ENCODE results near the gene THEMIS.
"Not testable (repeated sequence)": the region's sequence is repeated elsewhere in the genome, so short reads cannot be mapped to it uniquely, and the experiment has no call there.

Gene THEMIS

DNA sequence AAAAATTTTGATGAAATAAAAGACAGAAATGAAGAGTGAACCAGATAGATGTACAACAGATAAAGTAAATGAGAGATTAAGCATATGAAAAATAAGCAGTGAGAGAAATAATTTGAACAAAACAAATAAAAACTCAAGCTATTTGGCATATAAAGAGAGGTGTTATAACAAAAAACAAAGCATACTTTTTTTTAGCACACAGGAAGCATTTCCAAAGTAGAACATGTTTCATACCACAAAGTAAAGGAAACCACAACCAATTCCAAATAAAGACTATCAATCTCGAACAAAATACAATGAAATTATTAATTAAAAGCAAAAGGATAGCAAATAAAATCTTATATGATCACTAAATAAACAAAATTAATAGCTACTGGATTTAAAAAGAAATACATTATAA lies 6.8 kb downstream of the THEMIS start:
- no peaks in the 10 kb centered on the region for H3K27me3 Mint-ChIP-seq
- H3K9me3 Mint-ChIP-seq, result no peaks in the 10 kb centered on the region
- ATAC-seq (ENCODE audit: low read depth), result no peak
- no peaks in the 10 kb centered on the region for H3K4me1 Mint-ChIP-seq
- no peaks in the 10 kb centered on the region for H3K36me3 Mint-ChIP-seq
- no peak overlapping the region for H3K27ac Mint-ChIP-seq
- no peak overlapping the region for H3K4me3 Mint-ChIP-seq
- DNase-seq (ENCODE audit: low spot score in 2 of 2), result no peak

DNA sequence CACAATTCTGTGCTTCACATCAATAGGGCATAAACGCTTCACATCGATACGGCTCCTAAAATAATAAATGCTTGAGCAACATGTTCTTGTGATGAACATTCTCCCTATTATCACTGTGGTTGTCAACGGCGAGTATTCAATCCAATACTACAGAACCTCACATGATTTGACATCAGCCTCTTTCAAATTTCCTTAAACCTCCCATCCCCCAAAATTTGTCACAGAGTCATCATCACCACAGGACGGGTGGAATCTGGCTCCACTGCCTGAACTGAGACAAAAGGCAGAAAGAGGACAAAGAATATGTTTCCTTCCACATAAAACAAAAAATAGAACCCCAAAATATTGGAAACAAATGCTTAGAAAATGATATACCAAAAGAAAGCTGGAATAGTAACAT lies 7.3 kb downstream of the THEMIS start:
- no peaks in the 10 kb centered on the region for H3K9me3 Mint-ChIP-seq
- no peaks in the 10 kb centered on the region for H3K36me3 Mint-ChIP-seq
- no peaks in the 10 kb centered on the region for H3K27me3 Mint-ChIP-seq
- no peak for ATAC-seq (ENCODE audit: low read depth)
- no peak overlapping the region for H3K4me3 Mint-ChIP-seq
- DNase-seq (ENCODE audit: low spot score in 2 of 2), result no peak
- no peak overlapping the region for H3K27ac Mint-ChIP-seq
- H3K4me1 Mint-ChIP-seq, result no peaks in the 10 kb centered on the region

DNA sequence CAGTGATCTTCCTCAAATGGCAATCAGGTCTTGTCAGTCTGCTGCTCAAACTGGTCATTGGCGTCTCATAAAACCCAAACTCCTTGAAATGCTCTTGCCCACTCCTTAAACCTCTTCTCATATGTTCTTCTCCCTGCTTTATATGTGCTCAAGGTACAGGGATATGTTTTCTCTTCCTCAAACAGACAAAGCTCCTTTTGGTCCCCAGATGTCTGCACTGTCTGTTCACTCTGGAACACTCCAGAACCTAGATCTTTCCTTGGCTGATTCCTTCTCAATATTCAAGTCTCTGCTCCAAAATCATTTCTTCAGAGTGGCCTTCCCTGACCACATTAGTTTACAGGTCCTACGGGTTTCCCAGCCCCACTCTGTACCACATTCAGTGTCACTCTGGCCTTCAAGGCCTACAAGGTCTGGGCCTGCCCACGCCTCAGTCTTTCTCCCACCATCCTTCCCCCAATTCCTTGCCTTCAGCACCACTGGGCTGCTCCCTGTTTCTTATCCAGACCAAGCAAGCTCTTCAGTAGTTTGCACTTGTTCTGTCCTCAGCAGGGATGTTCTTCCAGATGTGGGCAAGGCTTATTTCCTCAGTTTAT lies 9.0 kb downstream of the THEMIS start:
- peaks cover 1% of the 10 kb centered on the region for H3K9me3 Mint-ChIP-seq
- H3K4me3 Mint-ChIP-seq, result no peak overlapping the region
- H3K36me3 Mint-ChIP-seq, result no peaks in the 10 kb centered on the region
- ATAC-seq (ENCODE audit: low read depth), result no peak
- H3K27me3 Mint-ChIP-seq, result no peaks in the 10 kb centered on the region
- H3K4me1 Mint-ChIP-seq, result no peaks in the 10 kb centered on the region
- DNase-seq (ENCODE audit: low spot score in 2 of 2), result no peak
- H3K27ac Mint-ChIP-seq, result no peak overlapping the region

DNA sequence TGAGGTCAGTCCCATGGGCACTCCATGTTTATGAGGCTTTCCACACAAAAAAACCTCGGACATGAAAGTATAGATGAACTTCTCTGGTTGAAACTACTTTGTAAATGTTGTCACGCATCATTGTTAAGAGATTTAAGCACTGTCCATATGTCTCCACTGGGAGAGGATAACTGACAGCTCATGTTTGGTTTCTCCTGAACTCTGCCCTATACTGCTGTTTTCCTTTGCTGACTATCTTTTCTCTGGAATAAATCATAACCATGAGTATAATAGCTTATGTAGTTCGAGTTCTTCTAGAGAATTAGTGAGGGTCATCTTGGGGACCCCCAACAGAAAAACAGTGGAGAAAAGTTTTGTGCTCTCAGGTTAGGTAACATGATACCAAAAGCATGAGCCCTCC lies 14.3 kb downstream of the THEMIS start:
- no peak for DNase-seq (ENCODE audit: low spot score in 2 of 2)
- Mint-ChIP-seq H3K4me1 (no peaks in the 10 kb centered on the region), H3K27me3 (no peaks in the 10 kb centered on the region), H3K9me3 (peaks cover 1% of the 10 kb centered on the region), H3K36me3 (no peaks in the 10 kb centered on the region), H3K4me3 (no peak overlapping the region), H3K27ac (no peak overlapping the region)
- no peak for ATAC-seq (ENCODE audit: low read depth)

DNA sequence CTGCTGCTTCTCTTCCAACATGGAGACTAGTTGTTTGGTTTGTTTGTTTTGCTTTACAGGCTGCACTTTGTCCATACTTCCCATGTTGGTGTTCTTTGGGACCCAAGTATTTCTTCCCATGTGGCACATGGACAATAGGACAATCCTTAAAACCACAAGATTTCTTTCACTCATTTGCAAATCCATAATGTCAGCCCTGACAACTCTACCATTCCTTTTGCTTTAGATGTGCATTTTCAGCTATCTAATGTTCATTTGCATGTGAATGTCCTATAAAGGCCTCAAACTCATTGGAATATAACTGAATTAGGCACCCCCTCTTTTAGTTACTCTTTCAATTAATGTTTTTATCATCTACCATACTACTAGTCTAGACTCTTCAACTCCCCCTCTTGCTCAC lies 16.7 kb downstream of the THEMIS start:
- Mint-ChIP-seq H3K9me3 (peaks cover 1% of the 10 kb centered on the region), H3K27ac (no peak overlapping the region), H3K4me1 (no peaks in the 10 kb centered on the region), H3K36me3 (no peaks in the 10 kb centered on the region), H3K27me3 (no peaks in the 10 kb centered on the region), H3K4me3 (no peak overlapping the region)
- ATAC-seq (ENCODE audit: low read depth) (no peak), DNase-seq (ENCODE audit: low spot score in 2 of 2) (no peak)

DNA sequence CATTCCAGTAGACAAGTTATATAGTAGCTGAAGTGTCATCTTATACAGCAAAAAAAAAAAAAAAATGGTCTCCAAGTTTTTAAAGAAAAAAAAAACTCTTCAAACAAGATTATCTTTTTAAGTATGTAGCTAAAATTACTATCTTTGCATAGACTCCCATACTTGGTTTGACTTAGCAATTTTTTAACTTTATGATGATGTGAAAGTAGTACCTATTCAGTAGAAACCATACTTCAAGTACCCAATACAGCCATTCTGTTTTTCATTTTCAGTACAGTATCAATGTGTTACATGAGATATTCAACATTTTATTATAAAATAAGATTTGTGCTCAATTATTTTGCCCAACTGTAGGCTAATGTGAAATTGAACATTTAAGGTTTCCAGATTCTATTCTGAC lies 18.9 kb downstream of the THEMIS start:
- H3K4me1 Mint-ChIP-seq; ATAC-seq (ENCODE audit: low read depth); H3K27me3 Mint-ChIP-seq; H3K27ac Mint-ChIP-seq; DNase-seq (ENCODE audit: low spot score in 2 of 2); H3K4me3 Mint-ChIP-seq; H3K36me3 Mint-ChIP-seq; H3K9me3 Mint-ChIP-seq: not testable (repeated sequence)

DNA sequence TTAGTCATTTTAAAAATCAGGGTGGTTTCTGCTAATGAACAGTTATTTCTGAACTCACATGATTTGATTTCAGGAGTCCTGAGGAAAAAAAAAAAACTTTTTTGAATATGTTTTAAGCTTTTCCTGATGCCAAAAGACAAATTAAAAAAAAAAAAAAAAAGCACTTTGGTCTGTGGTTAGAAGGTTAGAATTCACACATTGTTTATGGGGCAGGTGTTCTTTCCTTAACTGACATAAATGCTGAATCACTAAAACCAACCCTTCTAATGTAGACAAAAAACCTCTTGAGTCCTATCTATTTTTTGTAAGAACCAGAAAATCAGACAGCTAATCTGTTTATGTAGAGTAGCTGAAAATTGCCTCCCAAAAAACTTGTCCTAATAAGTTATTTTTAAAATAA lies 20.4 kb downstream of the THEMIS start:
- Mint-ChIP-seq H3K36me3 (no peaks in the 10 kb centered on the region), H3K27ac (no peak overlapping the region), H3K27me3 (no peaks in the 10 kb centered on the region), H3K4me1 (no peaks in the 10 kb centered on the region), H3K9me3 (no peaks in the 10 kb centered on the region), H3K4me3 (no peak overlapping the region)
- ATAC-seq (ENCODE audit: low read depth) (no peak), DNase-seq (ENCODE audit: low spot score in 2 of 2) (no peak)

DNA sequence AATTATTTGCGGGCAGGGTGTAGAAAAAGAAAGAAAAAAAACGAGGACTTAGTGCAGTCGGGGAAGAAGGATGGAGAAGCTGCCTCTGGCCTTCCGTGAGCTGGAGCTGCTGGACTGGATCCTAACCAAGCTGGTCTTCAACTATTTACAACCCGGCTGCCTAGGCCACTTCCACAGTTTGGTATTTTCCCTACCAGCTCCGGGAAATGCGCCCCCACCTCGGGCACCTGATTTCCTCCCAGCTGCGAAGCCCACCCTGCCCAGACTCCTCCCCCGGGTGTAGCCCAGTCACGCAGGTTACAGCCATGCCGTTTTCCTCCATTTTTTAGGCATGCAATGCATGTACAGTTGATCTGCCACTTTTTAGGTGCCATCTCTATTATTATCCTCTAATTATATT lies 21.2 kb downstream of the THEMIS start:
- H3K36me3 Mint-ChIP-seq, result no peaks in the 10 kb centered on the region
- H3K9me3 Mint-ChIP-seq, result no peaks in the 10 kb centered on the region
- H3K27ac Mint-ChIP-seq, result no peak overlapping the region
- no peak overlapping the region for H3K4me3 Mint-ChIP-seq
- H3K27me3 Mint-ChIP-seq, result no peaks in the 10 kb centered on the region
- DNase-seq (ENCODE audit: low spot score in 2 of 2) (no peak), ATAC-seq (ENCODE audit: low read depth) (no peak)
- no peaks in the 10 kb centered on the region for H3K4me1 Mint-ChIP-seq

DNA sequence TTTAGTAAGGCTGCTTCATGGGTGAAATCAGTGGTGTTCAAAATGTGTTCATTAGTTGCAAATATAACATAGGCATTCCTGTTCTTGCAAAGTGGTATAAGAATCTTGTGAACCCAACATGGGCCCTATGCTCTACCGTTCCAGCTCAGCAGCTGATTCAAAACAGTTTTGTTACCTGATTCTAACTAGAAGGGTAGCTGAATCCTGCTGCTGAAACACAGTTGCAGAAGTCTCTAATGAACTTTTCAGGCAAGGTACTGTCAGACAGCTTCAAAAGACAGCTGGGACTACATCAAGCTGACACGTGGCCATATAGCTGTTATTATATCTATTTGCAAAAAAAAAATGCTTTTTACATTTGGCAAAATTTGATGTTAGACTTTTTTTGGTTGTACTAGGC lies 22.7 kb downstream of the THEMIS start:
- Mint-ChIP-seq H3K4me1 (no peaks in the 10 kb centered on the region), H3K9me3 (peaks cover 2% of the 10 kb centered on the region), H3K36me3 (no peaks in the 10 kb centered on the region), H3K27me3 (no peaks in the 10 kb centered on the region), H3K27ac (no peak overlapping the region), H3K4me3 (no peak overlapping the region)
- DNase-seq (ENCODE audit: low spot score in 2 of 2) (no peak), ATAC-seq (ENCODE audit: low read depth) (no peak)

DNA sequence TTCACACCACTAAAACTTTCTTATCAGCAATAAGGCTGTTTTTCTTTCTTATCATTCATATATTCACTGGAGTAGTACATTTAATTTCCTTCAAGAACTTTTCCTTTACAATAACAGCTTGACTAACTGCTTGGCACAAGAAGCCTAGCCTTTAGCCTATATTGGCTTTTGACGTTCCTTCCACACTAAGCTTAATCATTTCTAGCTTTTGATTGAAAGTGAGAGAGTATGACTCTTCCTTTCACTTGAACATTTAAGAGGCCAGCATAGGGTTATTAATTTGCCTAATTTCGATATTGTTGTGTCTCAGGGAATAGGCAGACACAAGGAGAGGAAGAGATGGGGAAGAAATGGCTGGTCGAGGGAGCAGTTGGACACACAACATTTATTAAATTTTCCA lies 23.6 kb downstream of the THEMIS start:
- no peak for ATAC-seq (ENCODE audit: low read depth)
- no peaks in the 10 kb centered on the region for H3K4me1 Mint-ChIP-seq
- H3K27ac Mint-ChIP-seq, result no peak overlapping the region
- no peaks in the 10 kb centered on the region for H3K36me3 Mint-ChIP-seq
- no peak overlapping the region for H3K4me3 Mint-ChIP-seq
- no peak for DNase-seq (ENCODE audit: low spot score in 2 of 2)
- peaks cover 3% of the 10 kb centered on the region for H3K9me3 Mint-ChIP-seq
- H3K27me3 Mint-ChIP-seq, result no peaks in the 10 kb centered on the region

DNA sequence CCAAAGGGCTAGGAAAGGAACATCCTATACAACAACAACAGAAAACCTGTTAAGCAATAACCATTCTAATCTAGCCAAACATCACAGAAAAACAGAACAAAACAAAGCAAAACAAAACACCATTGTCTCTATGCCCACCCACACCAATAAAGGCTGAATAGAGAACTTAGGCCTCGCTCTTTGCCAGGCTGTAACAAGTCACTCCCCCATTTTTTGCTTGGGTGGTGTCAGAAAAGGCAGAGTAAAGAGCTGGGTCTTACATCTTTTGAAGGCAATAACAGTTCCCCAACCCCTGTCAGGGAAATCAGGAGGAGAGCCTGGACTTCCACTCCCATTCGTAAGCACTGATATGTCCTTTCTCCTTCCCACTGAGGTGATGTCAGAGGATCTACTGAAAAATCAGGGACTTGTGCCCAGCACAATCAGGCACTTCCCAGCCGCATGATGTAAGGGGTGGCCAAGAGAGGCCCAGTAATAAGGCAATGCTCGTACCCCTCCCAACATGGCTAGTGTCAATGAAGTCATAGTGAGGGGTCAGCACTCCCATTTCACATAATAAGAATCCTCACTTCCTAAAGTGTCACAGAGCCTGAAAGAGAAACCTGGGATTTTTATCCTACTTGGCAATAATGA lies 31.0 kb downstream of the THEMIS start:
- H3K9me3 Mint-ChIP-seq, result peaks cover 3% of the 10 kb centered on the region
- no peak for ATAC-seq (ENCODE audit: low read depth)
- H3K27me3 Mint-ChIP-seq, result peaks cover 2% of the 10 kb centered on the region
- H3K4me1 Mint-ChIP-seq, result no peaks in the 10 kb centered on the region
- H3K27ac Mint-ChIP-seq, result no peak overlapping the region
- H3K36me3 Mint-ChIP-seq, result no peaks in the 10 kb centered on the region
- no peak for DNase-seq (ENCODE audit: low spot score in 2 of 2)
- H3K4me3 Mint-ChIP-seq, result no peak overlapping the region

DNA sequence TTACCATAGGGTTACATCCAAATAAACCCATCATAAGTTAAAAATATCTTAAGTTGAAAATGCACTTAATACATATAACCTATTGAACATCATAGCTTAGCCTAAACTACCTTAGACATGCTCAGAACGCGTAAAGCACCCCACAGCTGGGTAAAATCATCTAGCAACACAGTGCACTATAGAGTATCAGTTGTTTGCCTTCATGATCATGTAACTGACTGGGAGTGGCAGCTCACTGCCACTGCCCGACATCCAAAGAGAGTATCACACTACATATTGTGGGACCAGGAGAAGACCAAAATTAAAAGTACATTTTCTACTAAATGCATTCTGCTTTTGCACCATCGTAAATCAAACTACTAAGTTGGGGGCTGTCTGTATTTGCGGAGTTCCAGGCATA lies 31.7 kb downstream of the THEMIS start:
- ATAC-seq (ENCODE audit: low read depth) (no peak), DNase-seq (ENCODE audit: low spot score in 2 of 2) (no peak)
- Mint-ChIP-seq H3K27me3 (peaks cover 2% of the 10 kb centered on the region), H3K9me3 (peaks cover 3% of the 10 kb centered on the region), H3K36me3 (no peaks in the 10 kb centered on the region), H3K4me1 (no peaks in the 10 kb centered on the region), H3K4me3 (no peak overlapping the region), H3K27ac (no peak overlapping the region)

DNA sequence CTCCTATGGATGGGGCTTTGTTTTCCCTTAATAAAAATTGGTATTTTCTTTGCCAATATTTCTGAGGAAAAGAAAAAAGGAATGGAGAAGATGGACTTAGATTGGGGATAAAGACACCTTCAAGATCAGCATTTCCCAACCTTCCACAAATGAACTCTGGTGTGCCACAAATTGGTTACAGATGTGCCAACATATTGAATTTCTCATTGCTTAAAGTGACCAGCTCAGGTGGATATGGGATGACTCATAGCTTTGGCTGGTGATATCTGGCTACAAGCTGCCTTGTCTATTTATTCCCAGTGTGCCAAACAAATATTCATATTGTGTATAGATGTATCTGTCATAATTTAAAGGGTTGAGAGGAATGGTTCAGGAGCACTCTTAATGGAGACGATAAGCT lies 32.5 kb downstream of the THEMIS start:
- ATAC-seq (ENCODE audit: low read depth) (no peak), DNase-seq (ENCODE audit: low spot score in 2 of 2) (no peak)
- H3K4me3 Mint-ChIP-seq, result no peak overlapping the region
- H3K27me3 Mint-ChIP-seq, result peaks cover 2% of the 10 kb centered on the region
- peaks cover 1% of the 10 kb centered on the region for H3K9me3 Mint-ChIP-seq
- no peaks in the 10 kb centered on the region for H3K36me3 Mint-ChIP-seq
- no peak overlapping the region for H3K27ac Mint-ChIP-seq
- no peaks in the 10 kb centered on the region for H3K4me1 Mint-ChIP-seq

DNA sequence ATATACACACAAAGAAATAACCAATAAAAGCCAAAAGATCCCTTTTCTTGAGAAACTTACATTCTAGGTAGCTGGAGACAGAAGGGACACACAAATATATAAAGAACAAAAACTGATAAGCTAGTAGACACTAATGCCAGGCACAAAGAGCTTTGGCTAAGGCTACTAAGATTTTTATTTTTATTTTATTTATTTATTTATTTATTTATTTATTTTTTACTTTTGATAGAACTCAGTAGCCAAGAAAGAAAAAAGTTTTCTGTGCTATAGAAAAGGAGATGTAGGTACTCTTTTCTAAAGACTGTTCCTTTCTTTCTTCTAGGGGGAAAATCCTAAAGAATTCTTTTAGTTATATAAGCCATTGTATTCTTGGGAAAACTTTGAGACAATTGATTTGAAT lies 34.1 kb downstream of the THEMIS start:
- H3K27me3 Mint-ChIP-seq, result peaks cover 2% of the 10 kb centered on the region
- H3K4me1 Mint-ChIP-seq, result no peaks in the 10 kb centered on the region
- ATAC-seq (ENCODE audit: low read depth) (no peak), DNase-seq (ENCODE audit: low spot score in 2 of 2) (no peak)
- no peaks in the 10 kb centered on the region for H3K9me3 Mint-ChIP-seq
- no peak overlapping the region for H3K4me3 Mint-ChIP-seq
- no peaks in the 10 kb centered on the region for H3K36me3 Mint-ChIP-seq
- H3K27ac Mint-ChIP-seq, result no peak overlapping the region

DNA sequence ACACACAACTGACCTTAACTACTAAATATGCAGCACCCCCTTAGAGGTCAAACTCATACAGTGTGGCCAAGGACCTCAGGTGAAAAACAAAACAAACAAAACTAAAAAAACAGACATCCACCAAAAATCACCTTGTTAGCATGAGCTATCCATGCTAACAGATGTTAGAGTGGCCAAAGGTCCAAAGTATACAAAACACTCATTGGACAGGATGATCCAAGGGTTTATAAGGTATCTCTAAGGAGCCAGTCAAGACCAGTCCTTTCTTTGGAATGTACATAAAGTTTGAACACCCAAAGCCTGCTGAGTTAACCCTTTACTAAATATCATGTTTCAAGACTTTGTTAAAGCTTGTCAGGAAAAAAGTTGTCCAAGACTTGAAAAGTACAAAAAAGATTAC lies 35.8 kb downstream of the THEMIS start:
- no peak for ATAC-seq (ENCODE audit: low read depth)
- no peak overlapping the region for H3K4me3 Mint-ChIP-seq
- H3K27me3 Mint-ChIP-seq, result peaks cover 2% of the 10 kb centered on the region
- no peak overlapping the region for H3K27ac Mint-ChIP-seq
- no peaks in the 10 kb centered on the region for H3K9me3 Mint-ChIP-seq
- H3K4me1 Mint-ChIP-seq, result no peaks in the 10 kb centered on the region
- DNase-seq (ENCODE audit: low spot score in 2 of 2), result no peak
- no peaks in the 10 kb centered on the region for H3K36me3 Mint-ChIP-seq

All from memory B cell (primary cell).